DND-41 (cell line): ENCODE data around the gene CCDC18.

ENCODE experiments used
- ATAC-seq: fragments of 200-7000 bp; cut with Tn5 transposase; 3 replicates; pipeline ENCODE4 v1.9.1; 2021; ENCODE audit warnings: low read depth; ENCODE audit not compliant: insufficient read depth
- DNase-seq: peaks from one replicate; pipeline ENCODE4 v3.0.0-alpha.2; 2020
- H2AFZ ChIP-seq: 2 replicates; pipeline ENCODE4 v1.6.0; 2012; ENCODE audit warnings: low read depth, low read length
- H3K27ac ChIP-seq: 2 replicates; pipeline ENCODE4 v1.5.1; 2012; ENCODE audit warnings: low read length, inconsistent platforms
- H3K27me3 ChIP-seq: fragments of 200-600 bp; sonication (generic); 2 replicates; pipeline ENCODE4 v1.6.0; 2012; ENCODE audit warnings: low read length, mild to moderate bottlenecking, inconsistent platforms; ENCODE audit not compliant: insufficient read depth, poor library complexity
- H3K36me3 ChIP-seq: 2 replicates; pipeline ENCODE4 v1.5.1; 2012; ENCODE audit warnings: low read length, inconsistent platforms; ENCODE audit not compliant: insufficient read depth
- H3K4me1 ChIP-seq: 2 replicates; pipeline ENCODE4 v1.5.1; 2012; ENCODE audit warnings: mild to moderate bottlenecking, low read length; ENCODE audit not compliant: insufficient read depth
- H3K4me2 ChIP-seq: 2 replicates; pipeline ENCODE4 v1.6.0; 2012; ENCODE audit warnings: mild to moderate bottlenecking, moderate library complexity, low read length, inconsistent platforms; ENCODE audit not compliant: insufficient read depth
- H3K4me3 ChIP-seq, 2 experiments: fragments of 200-600 bp in 1 of 2; shearing (Covaris generic) in 1 of 2; 2 replicates each; pipeline ENCODE4 v1.5.1; 2012 to 2016; ENCODE audit warnings: inconsistent platforms in 2 of 2, low read length in 2 of 2, mild to moderate bottlenecking in 2 of 2, low read depth in 1 of 2, moderate library complexity in 1 of 2
- H3K79me2 ChIP-seq: 2 replicates; pipeline ENCODE4 v1.6.0; 2012; ENCODE audit warnings: low read length, inconsistent platforms; ENCODE audit not compliant: insufficient read depth
- H3K9ac ChIP-seq: 2 replicates; pipeline ENCODE4 v1.6.0; 2012; ENCODE audit warnings: low read depth, mild to moderate bottlenecking, inconsistent platforms, low read length, moderate library complexity
- H3K9me3 ChIP-seq: 2 replicates; pipeline ENCODE4 v1.5.1; 2012; ENCODE audit warnings: low read length, moderate library complexity, mild to moderate bottlenecking, inconsistent platforms; ENCODE audit not compliant: insufficient read depth, severe bottlenecking
- H4K20me1 ChIP-seq: 2 replicates; pipeline ENCODE4 v1.6.0; 2012; ENCODE audit warnings: low read length; ENCODE audit not compliant: insufficient read depth
- EZH2 ChIP-seq: IDR thresholded peaks from 3 replicates; pipeline ENCODE4 v1.6.1; 2012; ENCODE audit warnings: borderline replicate concordance, low read depth, mild to moderate bottlenecking, moderate library complexity, low read length, inconsistent platforms; ENCODE audit not compliant: severe bottlenecking
- TF ChIP-seq, protein P1 (sequence below): IDR thresholded peaks from 2 replicates; pipeline ENCODE4 v1.5.1; 2012; ENCODE audit warnings: borderline replicate concordance, low read length, moderate library complexity, mild to moderate bottlenecking; ENCODE audit not compliant: poor library complexity, severe bottlenecking; ENCODE audit errors: extremely low read depth

The CCDC18 gene

DNA sequence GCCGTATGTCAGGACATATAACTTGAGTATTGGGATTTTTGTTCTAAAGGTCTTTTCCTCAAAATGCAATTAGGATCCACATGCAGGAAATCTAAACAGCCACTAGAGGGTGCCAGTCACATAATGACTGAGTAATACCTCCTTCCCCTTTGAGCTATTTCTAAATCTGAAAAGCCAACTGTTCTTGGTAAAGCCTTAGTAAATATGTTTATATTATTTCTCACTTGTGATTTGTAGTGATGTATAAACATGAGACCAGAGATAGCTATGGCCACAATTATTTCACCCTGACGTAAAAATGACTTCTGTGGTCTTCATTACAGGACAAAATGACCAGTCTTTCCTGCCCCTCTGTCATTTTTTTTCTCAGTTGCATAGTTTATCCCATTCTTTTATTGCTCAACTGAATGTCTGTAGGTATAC, 124.2 kb downstream of the CCDC18 start:
- TF ChIP-seq EZH2, result no peak
- TF ChIP-seq, protein P1, sequence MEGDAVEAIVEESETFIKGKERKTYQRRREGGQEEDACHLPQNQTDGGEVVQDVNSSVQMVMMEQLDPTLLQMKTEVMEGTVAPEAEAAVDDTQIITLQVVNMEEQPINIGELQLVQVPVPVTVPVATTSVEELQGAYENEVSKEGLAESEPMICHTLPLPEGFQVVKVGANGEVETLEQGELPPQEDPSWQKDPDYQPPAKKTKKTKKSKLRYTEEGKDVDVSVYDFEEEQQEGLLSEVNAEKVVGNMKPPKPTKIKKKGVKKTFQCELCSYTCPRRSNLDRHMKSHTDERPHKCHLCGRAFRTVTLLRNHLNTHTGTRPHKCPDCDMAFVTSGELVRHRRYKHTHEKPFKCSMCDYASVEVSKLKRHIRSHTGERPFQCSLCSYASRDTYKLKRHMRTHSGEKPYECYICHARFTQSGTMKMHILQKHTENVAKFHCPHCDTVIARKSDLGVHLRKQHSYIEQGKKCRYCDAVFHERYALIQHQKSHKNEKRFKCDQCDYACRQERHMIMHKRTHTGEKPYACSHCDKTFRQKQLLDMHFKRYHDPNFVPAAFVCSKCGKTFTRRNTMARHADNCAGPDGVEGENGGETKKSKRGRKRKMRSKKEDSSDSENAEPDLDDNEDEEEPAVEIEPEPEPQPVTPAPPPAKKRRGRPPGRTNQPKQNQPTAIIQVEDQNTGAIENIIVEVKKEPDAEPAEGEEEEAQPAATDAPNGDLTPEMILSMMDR, result peak; percentile 99
- no peak overlapping the region for H2AFZ ChIP-seq
- peak; percentile 59 for DNase-seq
- no peaks in the 10 kb centered on the region for H3K4me1 ChIP-seq
- no peaks in the 10 kb centered on the region for H3K79me2 ChIP-seq
- no peak overlapping the region for H3K4me3 ChIP-seq
- H3K9ac ChIP-seq, result no peak overlapping the region
- no peaks in the 10 kb centered on the region for H3K9me3 ChIP-seq
- ATAC-seq, result peak; percentile 83
- H3K27me3 ChIP-seq, result no peaks in the 10 kb centered on the region
- no peak overlapping the region for H3K27ac ChIP-seq
- H3K4me2 ChIP-seq, result no peak overlapping the region
- no peaks in the 10 kb centered on the region for H3K36me3 ChIP-seq
- no peaks in the 10 kb centered on the region for H4K20me1 ChIP-seq

DNA sequence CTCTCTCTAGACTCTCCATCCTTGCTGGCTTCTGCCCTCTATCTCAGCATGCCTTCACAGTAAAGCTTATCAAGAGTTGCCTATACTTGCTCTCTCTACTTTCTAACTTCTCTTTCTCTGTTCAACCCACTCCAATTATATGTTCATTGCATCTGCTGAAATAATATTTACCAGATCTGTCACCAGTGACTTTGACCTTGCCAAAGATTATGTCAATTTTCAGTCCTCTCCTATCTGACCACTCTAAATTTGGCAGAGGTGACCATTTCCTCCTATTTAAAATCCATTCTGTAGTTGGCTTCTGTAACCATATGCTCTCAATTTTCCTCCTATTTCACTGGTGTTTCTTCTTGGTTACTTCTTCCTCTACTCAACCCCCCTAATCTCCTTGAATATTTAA, 126.4 kb downstream of the CCDC18 start:
- no peaks in the 10 kb centered on the region for H3K36me3 ChIP-seq
- no peaks in the 10 kb centered on the region for H3K79me2 ChIP-seq
- no peaks in the 10 kb centered on the region for H3K4me1 ChIP-seq
- H4K20me1 ChIP-seq, result no peaks in the 10 kb centered on the region
- no peak for TF ChIP-seq EZH2
- TF ChIP-seq, protein P1, result no peak
- H3K4me2 ChIP-seq, result no peak overlapping the region
- no peaks in the 10 kb centered on the region for H3K27me3 ChIP-seq
- no peak overlapping the region for H3K9ac ChIP-seq
- DNase-seq, result no peak
- no peak overlapping the region for H3K27ac ChIP-seq
- H3K4me3 ChIP-seq, result no peak overlapping the region
- ATAC-seq, result no peak
- no peak overlapping the region for H2AFZ ChIP-seq
- no peaks in the 10 kb centered on the region for H3K9me3 ChIP-seq

DNA sequence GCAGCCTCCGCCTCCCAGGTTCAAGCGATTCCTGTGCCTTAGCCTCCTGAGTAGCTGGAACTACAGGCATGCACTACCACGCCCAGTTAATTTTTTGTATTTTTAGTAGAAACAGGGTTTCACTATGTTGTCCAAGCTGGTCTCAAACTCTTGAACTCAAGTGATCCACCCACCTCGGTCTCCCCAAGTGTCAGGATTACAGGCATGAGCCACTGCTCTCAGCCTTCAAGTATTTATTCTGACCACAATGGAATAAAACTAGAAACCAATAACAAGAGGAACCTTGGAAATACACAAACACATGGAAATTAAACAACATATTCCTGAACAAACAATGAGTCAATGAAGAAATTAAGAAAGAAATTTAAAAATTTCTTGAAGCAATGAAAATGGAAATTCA, 132.5 kb downstream of the CCDC18 start:
- ATAC-seq (no peak), DNase-seq (no peak)
- no peak overlapping the region for H3K4me3 ChIP-seq
- H3K9me3 ChIP-seq, result no peaks in the 10 kb centered on the region
- no peaks in the 10 kb centered on the region for H3K79me2 ChIP-seq
- TF ChIP-seq, protein P1, result no peak
- TF ChIP-seq EZH2, result no peak
- no peak overlapping the region for H3K9ac ChIP-seq
- H4K20me1 ChIP-seq, result no peaks in the 10 kb centered on the region
- no peaks in the 10 kb centered on the region for H3K27me3 ChIP-seq
- H3K27ac ChIP-seq, result no peak overlapping the region
- no peak overlapping the region for H2AFZ ChIP-seq
- no peaks in the 10 kb centered on the region for H3K4me1 ChIP-seq
- no peak overlapping the region for H3K4me2 ChIP-seq
- no peaks in the 10 kb centered on the region for H3K36me3 ChIP-seq

DNA sequence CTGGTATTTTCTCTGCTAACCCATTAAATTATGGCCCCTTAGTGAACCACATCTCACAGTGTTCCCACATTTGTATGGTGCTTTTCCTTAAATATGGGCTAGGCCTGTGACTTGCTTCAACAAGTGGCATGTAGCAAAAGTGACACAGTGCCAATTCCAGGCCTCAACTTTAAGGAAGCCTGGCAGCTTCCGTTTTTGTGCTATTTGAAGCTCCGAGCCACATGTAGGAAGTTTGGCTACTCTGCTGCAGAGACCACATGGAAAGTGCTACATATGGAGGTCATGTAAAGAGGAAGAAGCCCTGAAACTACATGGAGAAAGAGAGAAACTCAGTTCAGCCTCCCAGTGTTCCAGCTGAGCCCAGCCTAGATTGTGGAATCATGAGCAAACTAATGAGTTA, 136.7 kb downstream of the CCDC18 start:
- ATAC-seq (no peak), DNase-seq (no peak)
- H3K9ac ChIP-seq, result no peak overlapping the region
- no peak overlapping the region for H3K27ac ChIP-seq
- H3K79me2 ChIP-seq, result no peaks in the 10 kb centered on the region
- TF ChIP-seq, protein P1, result no peak
- TF ChIP-seq EZH2, result no peak
- H3K9me3 ChIP-seq, result no peaks in the 10 kb centered on the region
- H3K4me2 ChIP-seq, result no peak overlapping the region
- no peak overlapping the region for H2AFZ ChIP-seq
- H3K4me1 ChIP-seq, result no peaks in the 10 kb centered on the region
- H3K36me3 ChIP-seq, result no peaks in the 10 kb centered on the region
- H3K27me3 ChIP-seq, result no peaks in the 10 kb centered on the region
- H3K4me3 ChIP-seq, result no peak overlapping the region
- no peaks in the 10 kb centered on the region for H4K20me1 ChIP-seq
